ENCODE data around the gene CD99. TPM values are rescaled to one million over a fixed set of nuclear protein-coding genes. Genes with fewer than 3 reads are reported as not detected.

CD99 gene
- total and polyA plus RNA-seq, 2 of the 13 experiments (the other 11 are each of a cell fraction or from before 2014, with no cell fraction given): 78.8 to 111 TPM

GRCh38 chrX:2657532-2658113 lies 33.5 kb upstream of the CD99 start (continued):
- no peak for TF ChIP-seq SOX6 (IDR thresholded peaks at IDR 0.05)
- TF ChIP-seq SOX6 (CRISPR knock-in tag; IDR thresholded peaks at IDR 0.05): peak; percentile 54
- no peak for TF ChIP-seq FOXA1 (IDR thresholded peaks at IDR 0.05)
- TF ChIP-seq FOXA1 (CRISPR knock-in tag; IDR thresholded peaks at IDR 0.05): peak; percentile 62
- no peak for TF ChIP-seq UBTF (CRISPR knock-in tag; IDR thresholded peaks at IDR 0.05)
- TF ChIP-seq, protein P1, sequence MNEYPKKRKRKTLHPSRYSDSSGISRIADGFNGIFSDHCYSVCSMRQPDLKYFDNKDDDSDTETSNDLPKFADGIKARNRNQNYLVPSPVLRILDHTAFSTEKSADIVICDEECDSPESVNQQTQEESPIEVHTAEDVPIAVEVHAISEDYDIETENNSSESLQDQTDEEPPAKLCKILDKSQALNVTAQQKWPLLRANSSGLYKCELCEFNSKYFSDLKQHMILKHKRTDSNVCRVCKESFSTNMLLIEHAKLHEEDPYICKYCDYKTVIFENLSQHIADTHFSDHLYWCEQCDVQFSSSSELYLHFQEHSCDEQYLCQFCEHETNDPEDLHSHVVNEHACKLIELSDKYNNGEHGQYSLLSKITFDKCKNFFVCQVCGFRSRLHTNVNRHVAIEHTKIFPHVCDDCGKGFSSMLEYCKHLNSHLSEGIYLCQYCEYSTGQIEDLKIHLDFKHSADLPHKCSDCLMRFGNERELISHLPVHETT (CRISPR knock-in tag; conservative IDR thresholded peaks at IDR 0.05): no peak
- TF ChIP-seq RELA (CRISPR knock-in tag; IDR thresholded peaks at IDR 0.05): no peak
- TF ChIP-seq ZNF367 (CRISPR knock-in tag; IDR thresholded peaks at IDR 0.05; ENCODE audit: borderline replicate concordance): no peak
- no peak for TF ChIP-seq ZNF788 (CRISPR knock-in tag; IDR thresholded peaks at IDR 0.05; ENCODE audit: borderline replicate concordance)
- TF ChIP-seq ZIK1 (CRISPR knock-in tag; IDR thresholded peaks at IDR 0.05; ENCODE audit: borderline replicate concordance, low read depth): no peak
- no peak for TF ChIP-seq DR1 (CRISPR knock-in tag; IDR thresholded peaks at IDR 0.05)
- no peak for TF ChIP-seq NR1H2 (CRISPR knock-in tag; IDR thresholded peaks at IDR 0.05; ENCODE audit: borderline replicate concordance, low read depth)
- TF ChIP-seq ZNF777 (CRISPR knock-in tag; IDR thresholded peaks at IDR 0.05): no peak
- TF ChIP-seq ZNF24 (IDR thresholded peaks at IDR 0.05): no peak
- TF ChIP-seq EHMT2 (IDR thresholded peaks at IDR 0.05; ENCODE audit: borderline replicate concordance, low read depth, low read length): no peak
- TF ChIP-seq NCOR1 (IDR thresholded peaks at IDR 0.05; ENCODE audit: borderline replicate concordance, low read length): peak; percentile 21; the same call in 1 of the 2 replicates
- TF ChIP-seq PHB2 (IDR thresholded peaks at IDR 0.05; ENCODE audit: partially characterized antibody): no peak
- TF ChIP-seq ETS1 (CRISPR knock-in tag; IDR thresholded peaks at IDR 0.05): no peak
- TF ChIP-seq ZNF292 (CRISPR knock-in tag; IDR thresholded peaks at IDR 0.05; ENCODE audit: borderline replicate concordance, low read depth): 0 out of 2 replicates have a peak, but pooled peaks have one; percentile 30
- no peak for TF ChIP-seq NFRKB (IDR thresholded peaks at IDR 0.05)
- TF ChIP-seq ZFP41 (CRISPR knock-in tag; IDR thresholded peaks at IDR 0.05; ENCODE audit: borderline replicate concordance): no peak
- no peak for TF ChIP-seq HNRNPL (IDR thresholded peaks at IDR 0.05; ENCODE audit: low read depth, low read length)
- TF ChIP-seq MIXL1 (CRISPR knock-in tag; IDR thresholded peaks at IDR 0.05): 0 out of 2 replicates have a peak, but pooled peaks have one; percentile 28
- 0 out of 2 replicates have a peak, but pooled peaks have one; percentile 57 for TF ChIP-seq ZSCAN31 (CRISPR knock-in tag; IDR thresholded peaks at IDR 0.05; ENCODE audit: low read depth)
- 0 out of 2 replicates have a peak, but pooled peaks have one; percentile 14 for TF ChIP-seq ELF3 (CRISPR knock-in tag; IDR thresholded peaks at IDR 0.05)
- TF ChIP-seq ATF7-NPFF (CRISPR knock-in tag; IDR thresholded peaks at IDR 0.05; ENCODE audit: low read depth): no peak
- TF ChIP-seq FOXJ3 (CRISPR knock-in tag; IDR thresholded peaks at IDR 0.05; ENCODE audit: borderline replicate concordance): no peak

Measured in HepG2 (cell line).